Skin of body (tissue), 2 donors: ENCODE measurements around the gene CYP20A1. TPM values are rescaled to one million over a fixed set of nuclear protein-coding genes. Genes with fewer than 3 reads are reported as not detected.
"Not testable (repeated sequence)": the region's sequence is repeated elsewhere in the genome, so short reads cannot be mapped to it uniquely, and the experiment has no call there.

ENCODE experiments used
- DNase-seq: peaks from one replicate; lab custom pipeline; 2025; lab: John Stamatoyannopoulos, UW
- total RNA-seq: library from RNA; depleted of rRNA; stranded (reverse); fragments of >200 nt; gene quantifications from one replicate; pipeline ENCODE4 v1.2.3, GENCODE V29; 2014

Gene CYP20A1, protein sequence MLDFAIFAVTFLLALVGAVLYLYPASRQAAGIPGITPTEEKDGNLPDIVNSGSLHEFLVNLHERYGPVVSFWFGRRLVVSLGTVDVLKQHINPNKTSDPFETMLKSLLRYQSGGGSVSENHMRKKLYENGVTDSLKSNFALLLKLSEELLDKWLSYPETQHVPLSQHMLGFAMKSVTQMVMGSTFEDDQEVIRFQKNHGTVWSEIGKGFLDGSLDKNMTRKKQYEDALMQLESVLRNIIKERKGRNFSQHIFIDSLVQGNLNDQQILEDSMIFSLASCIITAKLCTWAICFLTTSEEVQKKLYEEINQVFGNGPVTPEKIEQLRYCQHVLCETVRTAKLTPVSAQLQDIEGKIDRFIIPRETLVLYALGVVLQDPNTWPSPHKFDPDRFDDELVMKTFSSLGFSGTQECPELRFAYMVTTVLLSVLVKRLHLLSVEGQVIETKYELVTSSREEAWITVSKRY
- 26.2 TPM for total RNA-seq

DNA sequence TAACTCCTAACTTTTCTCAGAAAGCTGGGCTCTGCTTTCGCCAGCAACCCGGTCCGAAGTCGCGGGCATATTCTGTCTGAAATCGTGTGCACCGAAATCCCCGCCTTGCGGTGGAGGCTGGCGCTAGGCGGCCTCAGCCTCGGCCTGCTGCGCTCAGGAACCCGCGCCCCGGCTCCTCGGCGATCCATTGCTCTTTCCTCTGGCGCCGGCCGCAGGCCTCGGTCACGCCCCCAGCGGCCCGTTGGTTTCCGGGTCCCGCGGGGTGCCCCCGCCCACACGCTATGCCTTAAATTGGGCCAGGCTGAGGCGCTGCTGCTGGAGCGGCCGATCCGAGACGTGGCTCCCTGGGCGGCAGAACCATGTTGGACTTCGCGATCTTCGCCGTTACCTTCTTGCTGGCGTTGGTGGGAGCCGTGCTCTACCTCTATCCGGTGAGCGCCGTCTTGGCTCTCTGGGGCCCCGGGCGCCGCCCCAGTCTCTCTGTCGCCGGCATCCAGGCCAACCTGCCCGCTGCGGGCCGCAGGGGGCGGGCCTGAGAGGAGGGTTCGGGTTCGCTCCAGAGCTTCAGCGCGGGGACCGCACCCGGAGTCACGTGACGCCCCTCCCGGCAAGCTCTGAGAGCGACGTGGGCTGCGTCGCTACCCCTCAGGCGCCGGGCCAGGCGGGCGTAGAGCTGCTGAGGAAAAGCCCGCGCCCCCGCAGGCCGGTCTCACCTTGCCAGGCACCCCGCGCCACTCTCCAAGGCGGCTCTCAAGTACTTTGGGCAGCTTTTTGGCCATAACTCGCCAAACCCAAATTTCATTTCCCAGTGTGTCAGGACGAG, at the start of gene CYP20A1:
Gene CYP20A1 (plus strand): TSS at position 315 of the 823 bp plus-strand sequence. CDS start 45 bp downstream, at position 360.
- DNase-seq, result peak; percentile 98

DNA sequence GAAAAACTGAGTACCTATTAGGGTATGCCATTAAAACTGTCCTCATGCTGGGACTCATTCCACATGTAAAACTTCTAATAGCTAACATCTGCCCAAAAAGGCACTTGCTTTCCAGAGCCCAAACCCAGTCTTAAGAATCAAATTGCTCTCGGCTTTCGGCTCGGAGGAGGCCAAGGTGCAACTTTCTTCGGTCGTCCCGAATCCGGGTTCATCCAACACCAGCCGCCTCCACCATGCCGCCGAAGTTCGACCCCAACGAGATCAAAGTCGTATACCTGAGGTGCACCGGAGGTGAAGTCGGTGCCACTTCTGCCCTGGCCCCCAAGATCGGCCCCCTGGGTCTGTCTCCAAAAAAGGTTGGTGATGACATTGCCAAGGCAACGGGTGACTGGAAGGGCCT, 48.3 kb upstream of the CYP20A1 start:
- DNase-seq, result not testable (repeated sequence)

DNA sequence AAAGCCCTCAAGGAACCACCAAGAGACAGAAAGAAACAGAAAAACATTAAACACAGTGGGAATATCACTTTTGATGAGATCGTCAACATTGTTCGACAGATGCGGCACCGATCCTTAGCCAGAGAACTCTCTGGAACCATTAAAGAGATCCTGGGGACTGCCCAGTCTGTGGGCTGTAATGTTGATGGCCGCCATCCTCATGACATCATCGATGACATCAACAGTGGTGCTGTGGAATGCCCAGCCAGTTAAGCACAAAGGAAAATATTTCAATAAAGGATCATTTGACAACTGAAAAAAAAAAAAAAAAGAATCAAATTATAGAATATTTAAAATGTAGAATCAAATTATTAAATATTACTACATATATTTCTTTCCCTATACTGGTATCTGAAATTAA, 47.8 kb upstream of the CYP20A1 start:
- DNase-seq, result not testable (repeated sequence)

DNA sequence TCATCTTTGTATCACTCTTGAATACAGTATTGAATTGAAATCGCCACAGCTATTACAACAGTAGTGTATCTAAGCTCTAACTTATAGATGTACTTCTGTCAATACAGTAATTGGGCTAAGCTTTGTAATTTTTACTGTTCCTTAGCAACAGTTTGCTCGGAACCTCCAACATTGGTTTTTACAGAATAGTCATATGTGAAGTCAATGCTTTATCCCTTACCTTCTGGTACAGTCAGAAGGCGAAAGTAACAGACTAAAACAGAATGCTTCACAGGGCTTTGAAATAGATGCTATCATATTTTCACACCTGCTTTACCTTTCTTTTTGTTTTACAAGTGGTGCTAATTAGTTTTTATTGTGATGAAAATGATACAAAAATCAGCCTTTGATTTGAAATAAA, 46.9 kb upstream of the CYP20A1 start:
- DNase-seq, result no peak

DNA sequence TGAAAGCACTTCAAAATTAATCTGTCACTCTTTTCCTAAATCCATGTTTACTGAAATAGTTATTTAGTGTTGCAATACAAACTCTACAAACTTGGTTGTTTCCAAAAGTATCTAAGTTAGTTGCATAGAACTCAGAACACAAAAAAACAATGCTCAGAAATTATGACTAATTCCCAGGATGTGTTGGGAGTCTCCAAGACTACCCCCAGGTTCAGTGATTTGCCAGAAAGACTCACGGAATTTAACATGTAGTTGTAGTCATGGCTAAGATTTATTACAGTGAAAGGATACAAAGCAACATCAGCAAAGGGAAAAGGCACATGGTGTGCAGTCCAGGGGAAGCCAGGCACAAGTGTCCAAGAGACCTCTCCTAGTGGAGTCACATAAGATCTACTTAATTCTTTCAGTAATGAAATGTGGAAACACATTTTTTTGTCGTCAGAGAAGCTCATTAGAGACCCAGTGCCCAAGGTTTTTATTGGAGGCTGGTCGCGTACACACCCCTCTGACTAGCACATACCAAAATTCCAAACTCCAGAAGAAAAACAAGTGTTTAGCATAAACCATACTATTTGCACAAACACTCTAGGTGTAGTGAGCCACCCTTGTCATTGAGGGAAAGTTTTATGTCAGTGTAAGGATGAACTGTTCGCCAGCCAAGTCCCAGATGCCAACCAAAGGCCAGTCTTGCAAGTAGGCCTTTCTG, 43.3 kb upstream of the CYP20A1 start:
- no peak for DNase-seq

DNA sequence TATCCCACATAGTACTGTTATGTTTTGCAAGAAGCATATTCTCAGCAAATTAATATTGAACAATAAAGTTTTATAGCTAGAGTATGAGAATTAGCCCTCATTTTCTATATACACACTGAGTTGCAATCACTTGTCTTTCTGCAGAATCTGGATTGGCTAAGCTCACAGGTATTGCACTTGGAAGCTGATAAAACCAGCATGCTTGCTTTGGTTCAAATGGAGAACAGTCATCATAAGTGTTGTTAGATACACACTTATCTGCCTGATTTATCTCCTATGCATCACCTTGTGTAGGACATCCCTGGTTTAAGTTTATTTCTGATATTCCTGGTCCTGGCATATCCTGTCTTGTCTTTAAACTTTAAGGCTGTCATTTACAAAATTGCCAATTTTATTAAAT, 38.0 kb upstream of the CYP20A1 start:
- DNase-seq, result no peak

DNA sequence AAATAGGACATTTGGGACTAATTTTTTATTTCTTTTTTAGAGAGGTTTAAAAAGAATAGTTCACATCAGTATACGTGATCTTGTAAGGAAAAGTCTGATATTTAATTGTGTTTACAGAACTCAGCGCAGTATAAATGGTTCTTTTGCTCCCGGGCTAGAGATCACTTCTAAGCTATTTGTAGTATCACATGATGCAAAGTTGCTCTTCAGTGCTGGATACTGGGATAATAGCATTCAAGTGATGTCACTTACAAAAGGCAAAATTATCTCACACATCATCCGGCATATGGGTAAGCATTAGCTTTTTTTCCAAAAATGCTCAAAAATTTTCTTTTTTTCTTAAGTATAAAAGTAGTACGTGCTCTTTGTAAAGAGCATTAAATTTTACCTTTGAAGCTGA, 37.4 kb upstream of the CYP20A1 start:
- DNase-seq, result no peak

DNA sequence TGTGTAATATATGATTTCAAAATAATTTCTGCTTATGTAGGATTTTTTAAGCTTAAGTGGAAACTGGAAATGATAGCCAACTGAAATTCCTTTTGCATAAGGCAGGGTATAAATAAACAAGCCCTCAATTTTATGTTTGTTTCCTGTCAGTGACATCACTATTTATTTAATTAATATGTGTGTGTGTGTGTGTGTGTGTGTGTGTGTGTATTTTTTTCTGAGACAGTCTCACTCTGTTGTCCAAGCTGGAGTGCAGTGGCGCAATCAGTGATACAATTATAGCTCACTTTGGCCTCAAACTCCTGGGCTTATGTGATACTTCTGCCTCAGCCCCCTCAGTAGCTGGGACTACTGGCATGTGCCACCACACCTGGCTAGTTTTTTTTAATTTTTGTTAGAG, 29.3 kb upstream of the CYP20A1 start:
- peak; percentile 9 for DNase-seq

DNA sequence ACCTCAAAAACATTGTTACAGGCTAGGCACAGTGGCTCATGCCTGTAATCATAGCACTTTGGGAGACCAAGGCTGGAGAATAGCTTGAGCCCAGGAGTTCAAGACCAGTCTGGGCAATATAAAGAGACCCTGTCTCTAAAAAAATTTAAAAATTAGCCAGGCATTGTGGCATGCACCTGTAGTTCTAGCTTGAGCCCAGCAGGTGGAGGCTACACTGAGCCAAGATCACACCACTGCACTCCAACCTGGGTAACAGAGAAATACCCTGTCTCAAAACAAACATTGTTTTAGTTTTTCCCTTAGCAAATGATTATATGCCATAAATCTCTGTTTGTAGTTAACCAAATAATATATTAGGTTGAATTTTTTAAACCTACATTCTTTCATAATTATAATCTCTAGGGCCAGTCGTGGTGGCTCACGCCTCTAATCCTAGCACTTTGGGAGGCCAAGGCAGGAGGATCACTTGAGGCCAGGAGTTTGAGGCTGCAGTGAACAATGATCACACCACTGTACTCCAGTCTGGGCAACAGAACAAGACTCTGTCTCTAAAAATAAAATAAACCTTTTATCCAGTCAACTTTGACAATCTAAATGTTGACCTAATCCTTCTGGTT, 13.3 kb upstream of the CYP20A1 start:
- DNase-seq, result no peak

DNA sequence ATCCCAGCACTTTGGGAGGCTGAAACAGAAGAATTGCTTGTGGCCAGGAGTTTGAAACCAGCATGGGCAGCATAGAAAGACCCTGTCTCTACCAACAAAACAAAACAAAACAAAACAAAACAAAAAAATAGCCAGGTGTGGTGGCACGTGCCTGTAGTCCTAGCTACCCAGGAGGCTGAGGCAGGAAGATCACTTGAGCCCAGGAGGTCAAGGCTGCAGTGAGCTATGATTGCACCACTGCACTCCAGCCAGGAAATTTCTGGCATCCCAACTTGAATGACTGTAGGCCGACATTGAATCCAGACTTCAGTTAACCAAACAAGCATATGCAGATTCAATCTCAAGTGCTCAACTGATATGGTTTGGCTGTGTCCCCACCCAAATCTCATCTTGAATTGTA, 9.1 kb upstream of the CYP20A1 start:
- not testable (repeated sequence) for DNase-seq

DNA sequence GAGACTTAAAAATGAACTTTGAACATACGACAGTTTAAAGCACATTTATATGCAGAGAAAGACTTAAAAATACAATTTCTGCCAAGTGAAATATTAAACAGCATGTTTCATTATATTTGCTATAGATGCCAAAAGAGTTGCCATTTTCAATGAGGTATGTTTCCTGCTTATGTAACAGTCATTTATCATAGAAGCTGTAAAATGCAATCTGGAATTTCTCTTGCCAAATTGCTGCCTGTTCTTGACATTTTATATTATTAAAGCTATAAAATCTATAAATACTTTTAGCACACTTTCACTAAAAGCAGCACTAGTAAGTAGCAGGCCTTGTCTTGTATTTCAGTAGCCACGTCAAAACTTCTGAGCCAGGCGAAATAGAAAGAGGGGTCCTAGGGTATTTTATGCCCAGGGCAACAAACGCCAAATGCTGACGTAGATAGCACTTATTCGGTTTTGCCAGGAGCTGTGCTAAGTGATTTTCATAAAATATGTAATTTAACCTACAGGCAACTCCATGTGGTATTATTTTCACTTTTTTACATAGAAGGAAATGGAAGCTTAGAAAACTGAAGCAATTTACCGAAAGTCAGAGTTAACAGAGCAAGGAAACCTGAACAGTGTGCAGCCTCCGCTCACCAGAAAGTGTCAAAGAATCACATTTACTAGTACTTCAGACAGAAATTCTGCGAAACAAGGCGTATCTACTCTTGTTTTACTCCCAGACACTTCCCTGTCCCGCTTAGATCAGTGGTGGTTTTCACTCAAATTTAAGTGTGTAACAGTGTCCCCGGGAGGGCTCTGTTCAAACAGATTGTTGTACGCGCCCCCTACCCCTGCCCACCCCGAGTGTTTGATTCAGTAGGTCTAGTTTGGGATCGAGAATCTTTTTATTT, 1.2 kb upstream of the CYP20A1 start:
- DNase-seq, result no peak

DNA sequence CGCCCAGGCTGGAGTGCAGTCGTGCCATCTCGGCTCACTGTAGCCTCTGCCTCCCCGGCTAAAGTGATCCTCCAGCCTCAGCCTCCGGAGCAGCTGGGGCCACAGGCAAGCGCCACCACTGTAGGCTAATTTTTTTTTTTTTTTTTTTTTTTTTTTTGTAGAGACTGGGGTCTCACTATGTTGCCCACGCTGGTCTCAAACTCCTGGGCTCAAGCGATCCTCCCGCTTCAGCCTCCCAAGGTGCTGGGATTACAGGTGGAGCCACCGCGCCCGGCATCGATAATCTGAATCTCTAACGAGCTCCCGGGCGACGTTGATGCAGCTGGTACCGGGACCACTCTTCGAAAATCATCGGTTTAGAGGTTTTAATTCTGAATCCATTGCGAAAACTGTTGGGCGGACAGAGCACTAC, 520 bp upstream of the CYP20A1 start:
- DNase-seq, result no peak

DNA sequence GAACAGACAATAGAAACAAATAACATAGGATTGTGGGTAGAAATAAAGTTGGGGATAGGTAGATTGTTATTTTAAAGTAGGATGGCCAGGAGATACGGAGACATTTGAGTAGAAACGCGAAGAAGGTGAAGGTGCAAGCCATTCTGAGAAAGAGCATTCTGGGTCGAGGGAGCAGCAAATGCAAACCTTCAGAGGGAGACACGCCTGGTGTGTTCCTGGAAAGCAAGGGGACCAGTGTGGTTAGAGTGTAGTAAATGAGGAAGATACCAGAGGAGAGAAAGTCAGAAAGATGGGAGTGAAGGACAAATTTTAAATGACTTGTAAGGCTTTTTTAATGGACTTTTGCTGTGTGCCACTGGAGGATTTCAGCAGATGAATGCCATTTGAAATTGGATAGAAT, 1.7 kb downstream of the CYP20A1 start:
- DNase-seq, result no peak

DNA sequence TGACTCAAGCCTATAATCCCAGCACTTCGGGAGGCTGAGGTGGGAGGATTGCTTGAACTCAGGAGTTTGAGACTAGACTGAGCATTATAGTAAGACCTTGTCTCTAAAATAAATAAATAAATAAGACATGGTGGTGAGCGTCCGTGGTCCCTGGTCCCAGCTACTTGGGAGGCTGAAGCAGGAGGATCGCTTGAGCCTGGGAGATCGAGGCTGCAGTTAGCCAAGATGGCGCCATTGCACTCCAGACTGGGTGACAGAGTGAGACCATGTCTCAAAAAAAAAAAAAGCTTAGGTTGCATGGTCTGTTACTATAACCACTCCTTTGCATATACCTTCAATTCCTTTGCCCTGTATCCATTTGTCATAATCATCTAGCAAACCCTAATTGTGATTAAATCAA, 3.7 kb downstream of the CYP20A1 start:
- DNase-seq, result no peak

DNA sequence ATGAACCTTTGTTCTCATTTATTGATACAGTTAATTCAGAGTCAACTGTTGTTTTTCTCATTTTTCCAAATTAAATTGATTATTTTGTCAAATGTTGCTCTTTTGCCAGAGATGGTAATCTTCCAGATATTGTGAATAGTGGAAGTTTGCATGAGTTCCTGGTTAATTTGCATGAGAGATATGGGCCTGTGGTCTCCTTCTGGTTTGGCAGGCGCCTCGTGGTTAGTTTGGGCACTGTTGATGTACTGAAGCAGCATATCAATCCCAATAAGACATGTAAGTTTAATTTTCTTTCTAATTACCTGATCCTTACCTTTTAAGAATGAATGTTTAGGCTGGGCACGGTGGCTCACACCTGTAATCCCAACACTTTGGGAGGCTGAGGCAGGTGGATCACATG, 7.8 kb downstream of the CYP20A1 start:
- DNase-seq, result no peak

DNA sequence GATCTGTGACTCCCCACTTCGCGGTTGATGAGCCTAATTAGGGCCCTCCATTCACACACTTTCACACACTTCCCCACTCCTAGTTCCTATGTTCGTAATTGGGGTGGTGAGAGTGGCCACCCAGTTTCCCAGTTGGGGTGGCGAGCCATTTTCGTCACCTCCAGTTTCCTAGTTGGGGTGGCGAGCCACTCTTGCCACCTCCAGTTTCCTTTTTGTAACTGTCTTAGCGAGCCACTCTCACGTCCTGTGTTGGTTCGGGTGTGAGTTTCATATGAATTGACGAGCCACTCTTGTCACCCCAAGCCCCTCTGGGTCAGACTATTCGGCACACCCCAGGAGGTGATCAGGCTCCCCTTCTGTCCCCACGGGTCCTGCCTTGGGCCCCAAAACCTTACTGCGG, 14.0 kb downstream of the CYP20A1 start:
- no peak for DNase-seq

DNA sequence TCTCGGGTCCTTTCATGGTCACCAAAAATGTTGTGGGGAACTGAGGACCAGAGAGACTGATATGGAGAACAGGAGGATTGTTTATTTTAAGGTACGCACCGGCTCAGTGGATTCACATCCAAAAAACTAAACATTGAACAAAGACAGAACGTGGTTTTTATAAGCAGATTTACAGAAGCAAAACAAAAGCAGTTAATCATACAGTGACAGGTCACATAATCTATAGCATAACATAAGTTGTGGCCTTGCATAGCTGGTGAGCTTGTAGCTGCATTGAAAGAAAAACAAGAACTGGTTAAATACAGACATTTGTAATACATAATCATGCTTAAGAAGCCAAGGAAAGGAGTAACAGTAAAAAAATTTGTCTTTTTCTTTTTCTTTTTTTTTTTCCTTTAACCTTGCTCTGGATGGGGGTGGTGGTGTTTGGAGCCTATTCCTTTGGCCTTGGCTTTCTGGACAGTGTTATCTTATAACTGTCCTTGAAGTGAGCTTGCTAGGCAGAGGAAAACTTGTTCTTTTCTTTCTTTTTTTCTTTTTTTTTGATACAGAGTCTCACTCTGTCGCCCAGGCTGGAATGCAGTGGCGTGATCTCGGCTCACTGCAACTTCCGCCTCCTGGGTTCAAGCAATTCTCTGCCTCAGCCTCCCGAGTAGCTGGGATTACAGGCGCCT, 14.7 kb downstream of the CYP20A1 start:
- not testable (repeated sequence) for DNase-seq

DNA sequence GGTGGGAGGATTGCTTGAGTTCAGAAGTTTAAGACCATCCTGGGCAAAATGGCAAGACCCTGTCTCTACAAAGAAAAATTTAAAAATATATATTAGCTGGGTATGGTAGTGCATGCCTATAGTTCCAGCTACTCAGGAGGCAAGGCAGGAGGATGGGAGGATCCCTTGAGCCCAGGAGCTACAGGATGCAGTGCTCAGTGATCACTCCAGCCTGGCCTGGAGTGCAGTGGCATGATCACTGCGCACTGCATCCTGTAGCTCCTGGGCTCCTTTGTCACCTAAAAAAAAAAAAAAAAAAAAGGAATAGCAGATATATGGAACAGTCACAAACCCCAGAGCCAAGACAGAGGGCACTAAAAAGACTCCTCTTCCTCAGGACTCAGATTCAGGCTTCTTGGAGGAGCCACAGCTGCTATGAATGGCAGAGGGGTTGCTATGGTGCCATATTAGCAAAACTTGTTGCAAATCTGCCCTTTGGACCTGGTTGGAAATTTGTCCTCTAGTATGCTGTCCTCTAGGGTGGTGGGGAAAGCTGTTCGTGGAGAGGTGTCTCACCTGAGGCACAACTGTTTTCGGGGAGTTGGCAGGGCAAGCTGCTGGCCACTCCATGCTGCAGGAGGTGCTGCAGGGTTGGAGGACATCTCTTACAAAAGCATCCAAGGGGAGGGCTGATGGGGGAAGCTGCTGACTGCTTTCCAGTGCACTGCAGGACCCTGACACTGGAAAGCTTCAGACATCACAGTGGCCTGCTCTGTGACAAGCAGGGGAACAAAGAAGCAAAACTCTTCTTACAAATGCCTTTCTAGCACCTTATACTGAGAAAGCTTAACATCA, 22.7 kb downstream of the CYP20A1 start:
- DNase-seq, result no peak

DNA sequence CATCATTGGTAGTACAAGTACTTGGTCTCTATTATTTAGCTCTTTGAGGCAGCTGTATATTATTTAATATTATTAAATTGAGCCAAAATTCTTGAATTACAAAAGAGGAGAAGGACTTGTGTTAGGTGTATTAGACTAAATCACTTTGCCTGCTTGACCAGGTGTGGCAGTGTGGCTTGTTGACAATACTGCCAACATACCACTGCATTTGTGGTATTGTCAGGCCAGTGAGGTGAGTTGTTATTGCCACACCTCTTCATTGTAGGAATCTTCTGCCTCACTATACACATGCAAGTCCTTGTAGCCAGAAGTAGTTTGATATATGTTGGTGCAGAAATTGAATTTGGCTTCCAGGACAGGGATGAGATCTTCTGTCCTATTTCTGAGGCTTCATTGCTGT, 40.5 kb downstream of the CYP20A1 start:
- DNase-seq, result no peak
